Endothelial cell of umbilical vein (primary cell): Measurements from ENCODE around the gene CASKIN2.

ENCODE experiments used
- GATA2 ChIP-seq: IDR thresholded peaks from 2 replicates; pipeline ENCODE4 v1.7.0; 2011; ENCODE audit warnings: low read depth, mild to moderate bottlenecking, moderate library complexity, mixed read lengths, low read length; ENCODE audit not compliant: insufficient read length, insufficient read depth
- MYC ChIP-seq: IDR thresholded peaks from one replicate; pipeline ENCODE4 v1.6.1; 2011; ENCODE audit warnings: mild to moderate bottlenecking, low read depth, low read length
- POLR2A ChIP-seq: IDR thresholded peaks from 2 replicates; pipeline ENCODE4 v1.6.1; 2012; ENCODE audit warnings: low read depth, mild to moderate bottlenecking, control low read depth, low read length
- TF ChIP-seq, protein P1 (sequence below), 2 donors: IDR thresholded peaks; 1 replicate in 1 of 2; 2 replicates in 1 of 2; pipeline ENCODE4 v1.5.1; 2011; ENCODE audit warnings: low read length in 2 of 2, mild to moderate bottlenecking in 2 of 2, moderate library complexity in 2 of 2, control low read depth in 1 of 2, inconsistent platforms in 1 of 2, low read depth in 1 of 2; ENCODE audit not compliant: insufficient read depth in 1 of 2; ENCODE audit errors: extremely low read depth in 1 of 2

DNA sequence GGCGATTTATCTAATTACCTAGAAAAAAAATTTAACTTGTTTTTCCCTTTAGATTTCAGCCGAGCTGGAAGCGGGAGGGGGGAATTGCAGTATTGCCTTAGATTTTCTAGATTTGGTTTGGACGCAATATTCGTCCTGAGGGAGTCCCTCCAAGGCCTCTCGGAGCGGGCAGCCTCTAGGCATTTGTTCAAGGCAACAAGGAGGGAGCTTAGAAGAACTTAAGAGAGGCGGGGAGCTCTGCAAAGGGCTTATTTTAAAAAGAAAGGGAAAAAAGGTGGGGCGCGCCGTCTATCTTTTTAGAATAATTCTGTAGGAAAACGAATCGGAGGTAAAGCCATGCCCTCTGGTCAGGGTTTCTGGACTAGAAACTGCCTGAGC is 59.3 kb downstream of the CASKIN2 start:
- TF ChIP-seq MYC (no peak), POLR2A (no peak), GATA2 (no peak)
- TF ChIP-seq, protein P1, sequence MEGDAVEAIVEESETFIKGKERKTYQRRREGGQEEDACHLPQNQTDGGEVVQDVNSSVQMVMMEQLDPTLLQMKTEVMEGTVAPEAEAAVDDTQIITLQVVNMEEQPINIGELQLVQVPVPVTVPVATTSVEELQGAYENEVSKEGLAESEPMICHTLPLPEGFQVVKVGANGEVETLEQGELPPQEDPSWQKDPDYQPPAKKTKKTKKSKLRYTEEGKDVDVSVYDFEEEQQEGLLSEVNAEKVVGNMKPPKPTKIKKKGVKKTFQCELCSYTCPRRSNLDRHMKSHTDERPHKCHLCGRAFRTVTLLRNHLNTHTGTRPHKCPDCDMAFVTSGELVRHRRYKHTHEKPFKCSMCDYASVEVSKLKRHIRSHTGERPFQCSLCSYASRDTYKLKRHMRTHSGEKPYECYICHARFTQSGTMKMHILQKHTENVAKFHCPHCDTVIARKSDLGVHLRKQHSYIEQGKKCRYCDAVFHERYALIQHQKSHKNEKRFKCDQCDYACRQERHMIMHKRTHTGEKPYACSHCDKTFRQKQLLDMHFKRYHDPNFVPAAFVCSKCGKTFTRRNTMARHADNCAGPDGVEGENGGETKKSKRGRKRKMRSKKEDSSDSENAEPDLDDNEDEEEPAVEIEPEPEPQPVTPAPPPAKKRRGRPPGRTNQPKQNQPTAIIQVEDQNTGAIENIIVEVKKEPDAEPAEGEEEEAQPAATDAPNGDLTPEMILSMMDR (IDR thresholded peaks at IDR 0.05; ENCODE audit: extremely low read depth in 1 of 2, insufficient read depth in 1 of 2, low read depth in 1 of 2, low read length in 2 of 2): no peak
